Heart left ventricle (tissue), 16 donors: Measurements from ENCODE around the gene MAP2K5. TPM values are rescaled to one million over a fixed set of nuclear protein-coding genes. Genes with fewer than 3 reads are reported as not detected.

Source experiments
- ATAC-seq, 4 donors: fragments of 200-7000 bp; cut with Tn5 transposase; one replicate each; pipeline ENCODE4 v1.9.1; 2020 to 2022; ENCODE audit warnings: moderate library complexity in 4 of 4, mild to moderate bottlenecking in 3 of 4, moderate number of reproducible peaks in 1 of 4
- DNase-seq, 5 donors: peaks; one replicate each; pipeline ENCODE4 v3.0.0-alpha.2; 2020
- H3K27ac ChIP-seq, 12 donors: fragments of 200-600 bp; sonication (generic) in 4 of 12; one replicate each; pipeline versions ENCODE4 v1.5.0 to v1.8.0; 2016 to 2022; ENCODE audit warnings: mild to moderate bottlenecking in 2 of 12
- H3K27me3 ChIP-seq, 9 donors: fragments of 200-600 bp; sonication (generic) in 2 of 9; one replicate each; pipeline versions ENCODE4 v1.5.1 to v1.8.0; 2016 to 2022; ENCODE audit warnings: mild to moderate bottlenecking in 3 of 9
- H3K36me3 ChIP-seq, 9 donors: fragments of 200-600 bp; sonication (generic) in 2 of 9; one replicate each; pipeline versions ENCODE4 v1.5.0 to v1.8.0; 2018 to 2022; ENCODE audit warnings: mild to moderate bottlenecking in 2 of 9
- H3K4me1 ChIP-seq, 12 donors: fragments of 200-600 bp; sonication (generic) in 4 of 12; one replicate each; pipeline versions ENCODE4 v1.5.0 to v1.8.0; 2016 to 2022; ENCODE audit warnings: mild to moderate bottlenecking in 3 of 12
- H3K4me3 ChIP-seq, 12 donors: fragments of 200-600 bp; sonication (generic) in 4 of 12; one replicate each; pipeline versions ENCODE4 v1.5.0 to v1.8.0; 2017 to 2022; ENCODE audit warnings: mild to moderate bottlenecking in 9 of 12, moderate library complexity in 4 of 12
- H3K9me3 ChIP-seq, 12 donors: fragments of 200-600 bp; sonication (generic) in 4 of 12; one replicate each; pipeline versions ENCODE4 v1.5.0 to v1.8.0; 2016 to 2022; ENCODE audit warnings: mild to moderate bottlenecking in 1 of 12
- POLR2A ChIP-seq, 2 donors: fragments of 450-650 bp; IDR thresholded peaks; one replicate each; pipeline ENCODE4 v1.6.1; 2017; ENCODE audit warnings: antibody characterized with exemption in 2 of 2, mild to moderate bottlenecking in 2 of 2, moderate library complexity in 2 of 2
- WGBS, 4 donors: extraction: QIAGEN DNeasy Blood & Tissue Kit in 2 of 4; methylation state at CpG; one replicate each; pipeline versions ENCODE4 v1.1.5 to v1.1.7; 2013 to 2018; 5-methylcytosine and 5-hydroxymethylcytosine counted together
- intact Hi-C, 10 donors: fragments of 100-400 bp; cut with DNase I; formaldehyde crosslinking; loops; one replicate each; pipeline versions ENCODE4 v1.11.1 to v1.14.2; 2022
- polyA plus RNA-seq, 2 donors: library from polyadenylated mRNA; stranded (reverse); fragments of 200-250 nt; gene quantifications; one replicate each; pipeline ENCODE4 v1.2.3, GENCODE V29; 2013
- total RNA-seq, 9 donors: library from RNA; depleted of rRNA in 2 of 9; stranded (reverse); fragments of >200 nt in 2 of 9; fragmentation: NEBNext Ultra II Directional in 3 of 9; extraction: Animal tissue kit (Norgen Biotek cat#: 25700) in 3 of 9; gene quantifications; one replicate each; pipeline versions ENCODE4 v1.1.0 to v1.2.4, GENCODE V29; 2016 to 2023
- TF ChIP-seq, protein P1 (sequence below), 12 donors: fragments of 200-600 bp; sonication (generic) in 4 of 12; IDR thresholded peaks; one replicate each; pipeline versions ENCODE4 v1.5.0 to v1.8.0; 2018 to 2022; ENCODE audit warnings: antibody characterized with exemption in 12 of 12, mild to moderate bottlenecking in 5 of 12
- donor health status: ischemic (EF 13 %, LVEDD 7.1; RV severe dilation, severe dysfunction).
- donor health status: healthy with polysubstance abuse.
- donor health status: DM: no; HTN: yes; CAD: no.
- donor health status: DM: no; HTN: no; CAD: no.
- donor health status: ischemic (EF 25% LVEDD 6.9; RV normal size, moderate dysfunction).
- donor health status: ischemic (EF 25% LVEDD 5.7; RV mildly dilated, moderate dysfunction).
- donor health status: healthy.
- donor health status: DM: yes; HTN: yes; CAD: no.
- donor health status: ischemic (EF 35%, LVEDD 5.7; RV mildly dilated, moderate dysfunction).
- donor health status: nonischemic (EF 11% LVEDD 7.7; RV severe dilation, severe dysfunction).
- donor health status: DM: yes; HTN: yes; CAD: no.
- donor health status: PGD.
- donor health status: ischemic (EF 29% LVEDD 5.4; RV normal size, mild dysfunction).
- donor health status: nonischemic (EF 23%, LVEDD 6.1; RV moderate dilation, normal function).

Gene MAP2K5
- total and polyA plus RNA-seq, 11 donors, result 8.1 to 32.0 (median 19.1) TPM

DNA sequence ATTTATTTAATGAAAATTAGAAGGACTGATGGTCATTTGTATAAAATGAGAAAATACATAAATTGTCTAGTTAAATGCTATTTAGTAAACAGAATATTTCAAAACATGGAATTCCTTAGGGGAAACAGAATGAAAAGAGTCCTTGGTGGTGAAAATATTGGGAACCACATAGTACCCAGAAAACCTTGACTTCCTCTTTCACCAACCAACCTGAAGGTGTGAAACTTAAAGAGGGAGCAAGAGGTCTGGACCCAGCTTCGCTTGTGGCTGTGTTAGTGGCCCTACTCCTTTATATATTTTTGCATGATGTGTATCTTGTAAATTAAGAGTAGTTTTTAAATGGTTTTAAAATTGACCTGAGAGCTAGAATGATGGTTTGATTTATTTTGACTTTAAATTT, 64.2 kb downstream of the MAP2K5 start:
- 97 to 100% (median 98%) methylated on average over 1 of the region's 1 CpG for WGBS, 4 donors
- TF ChIP-seq, protein P1, sequence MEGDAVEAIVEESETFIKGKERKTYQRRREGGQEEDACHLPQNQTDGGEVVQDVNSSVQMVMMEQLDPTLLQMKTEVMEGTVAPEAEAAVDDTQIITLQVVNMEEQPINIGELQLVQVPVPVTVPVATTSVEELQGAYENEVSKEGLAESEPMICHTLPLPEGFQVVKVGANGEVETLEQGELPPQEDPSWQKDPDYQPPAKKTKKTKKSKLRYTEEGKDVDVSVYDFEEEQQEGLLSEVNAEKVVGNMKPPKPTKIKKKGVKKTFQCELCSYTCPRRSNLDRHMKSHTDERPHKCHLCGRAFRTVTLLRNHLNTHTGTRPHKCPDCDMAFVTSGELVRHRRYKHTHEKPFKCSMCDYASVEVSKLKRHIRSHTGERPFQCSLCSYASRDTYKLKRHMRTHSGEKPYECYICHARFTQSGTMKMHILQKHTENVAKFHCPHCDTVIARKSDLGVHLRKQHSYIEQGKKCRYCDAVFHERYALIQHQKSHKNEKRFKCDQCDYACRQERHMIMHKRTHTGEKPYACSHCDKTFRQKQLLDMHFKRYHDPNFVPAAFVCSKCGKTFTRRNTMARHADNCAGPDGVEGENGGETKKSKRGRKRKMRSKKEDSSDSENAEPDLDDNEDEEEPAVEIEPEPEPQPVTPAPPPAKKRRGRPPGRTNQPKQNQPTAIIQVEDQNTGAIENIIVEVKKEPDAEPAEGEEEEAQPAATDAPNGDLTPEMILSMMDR (IDR thresholded peaks at IDR 0.05), result no peak
- no peak for TF ChIP-seq POLR2A (IDR thresholded peaks at IDR 0.05)
- H3K4me3 ChIP-seq, result no peak overlapping the region

DNA sequence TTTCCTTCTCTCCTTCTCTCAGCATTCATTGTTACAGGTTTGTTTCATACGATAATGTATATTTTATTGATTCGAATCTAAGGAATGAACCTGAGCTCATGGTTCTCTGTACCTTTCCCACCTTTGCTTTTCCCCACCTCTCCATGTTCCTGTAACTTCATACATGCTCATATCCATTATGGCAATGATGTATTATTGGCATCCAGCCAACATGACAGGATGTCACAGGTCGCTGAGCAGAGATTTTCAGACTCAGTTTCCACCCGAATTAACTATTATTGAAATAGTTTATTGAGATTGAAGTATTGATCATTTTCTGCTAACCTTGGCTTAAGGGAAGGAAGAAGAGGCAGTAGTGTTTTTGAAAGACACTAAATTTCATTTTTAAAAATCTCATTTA, 64.8 kb downstream of the MAP2K5 start:
- Histone ChIP-seq H3K4me3 (no peak overlapping the region), H3K4me1 (no peaks in the 10 kb centered on the region), H3K27me3 (no peaks in the 10 kb centered on the region), H3K36me3 (peaks cover 0 to 12% (median 3%) of the 10 kb centered on the region in 9 donors), H3K27ac (no peak overlapping the region), H3K9me3 (no peaks in the 10 kb centered on the region)
- 91 to 96% (median 94%) methylated on average over 4 of the region's 4 CpGs for WGBS, 4 donors
- ATAC-seq (no peak), DNase-seq (no peak)
- intact Hi-C loops, result no loop called here
- no peak for TF ChIP-seq POLR2A (IDR thresholded peaks at IDR 0.05)
- TF ChIP-seq, protein P1 (IDR thresholded peaks at IDR 0.05), result no peak

More for the DNA sequence above, 64.2 kb downstream of the MAP2K5 start:
- DNase-seq (no peak), ATAC-seq (no peak)
- no peaks in the 10 kb centered on the region for H3K4me1 ChIP-seq
- H3K27ac ChIP-seq, result no peak overlapping the region
- no peaks in the 10 kb centered on the region for H3K9me3 ChIP-seq
- H3K27me3 ChIP-seq, result no peaks in the 10 kb centered on the region
- peaks cover 0 to 18% (median 5%) of the 10 kb centered on the region in 9 donors for H3K36me3 ChIP-seq
- intact Hi-C loops, result no loop called here

DNA sequence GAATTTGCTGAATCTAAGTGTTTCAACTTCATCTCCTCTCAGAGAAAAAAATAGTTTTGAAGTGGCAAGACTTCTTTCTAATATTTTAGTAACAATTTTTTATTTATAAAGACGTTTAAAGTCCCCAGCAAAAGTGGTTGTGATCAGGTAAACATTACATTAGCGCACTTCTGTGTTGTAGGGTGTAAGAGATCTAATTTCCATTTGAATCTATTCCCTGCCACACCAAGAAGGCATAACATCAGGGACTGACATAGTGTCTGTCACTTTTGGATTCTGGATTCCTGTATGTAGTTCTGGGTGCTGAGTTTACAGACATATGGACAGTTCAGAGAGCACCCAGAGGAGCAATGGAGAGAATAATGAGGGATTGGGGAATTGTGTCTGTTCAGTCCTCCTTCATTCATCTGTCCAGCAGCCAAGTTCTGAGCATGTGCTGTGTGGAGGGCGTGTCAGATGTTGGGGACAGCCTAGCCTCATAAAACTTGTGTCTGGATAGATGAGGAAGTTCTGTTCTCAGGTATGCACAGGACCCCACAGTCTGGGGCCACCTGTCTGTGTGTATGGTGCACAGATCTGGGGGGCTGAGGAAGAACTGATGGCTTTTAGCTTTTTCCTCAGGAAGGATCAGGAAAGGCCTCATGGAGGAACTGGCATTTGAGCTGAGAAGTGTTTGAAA, 65.6 kb downstream of the MAP2K5 start:
- Histone ChIP-seq H3K9me3 (no peaks in the 10 kb centered on the region), H3K27ac (no peak overlapping the region), H3K4me1 (no peaks in the 10 kb centered on the region), H3K4me3 (no peak overlapping the region), H3K36me3 (peaks cover 0 to 5% (median 0%) of the 10 kb centered on the region in 9 donors), H3K27me3 (no peaks in the 10 kb centered on the region)
- no peak for ATAC-seq
- DNase-seq, result no peak
- intact Hi-C loops, result no loop called here
- no peak for TF ChIP-seq POLR2A (IDR thresholded peaks at IDR 0.05)
- TF ChIP-seq, protein P1 (IDR thresholded peaks at IDR 0.05), result no peak
- WGBS, 4 donors, result 92 to 98% (median 95%) methylated on average over 3 of the region's 3 CpGs

DNA sequence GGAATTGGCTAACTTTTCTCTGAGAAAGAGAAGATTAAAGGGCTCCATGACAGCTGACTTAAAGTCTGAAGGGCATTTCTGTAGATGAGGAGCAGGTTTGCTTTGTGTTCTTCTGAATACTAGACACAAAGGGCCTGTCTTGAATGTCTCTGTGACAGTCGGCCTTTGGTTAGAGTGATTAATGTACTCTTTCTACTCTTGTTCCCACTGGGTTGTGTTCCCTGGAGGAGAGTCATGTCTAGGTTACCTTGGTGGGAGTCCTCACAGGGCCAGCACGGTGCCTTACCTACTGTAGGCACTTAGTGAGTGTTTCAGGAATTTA, 66.1 kb downstream of the MAP2K5 start:
- Histone ChIP-seq H3K27ac (no peak overlapping the region), H3K27me3 (no peaks in the 10 kb centered on the region), H3K4me1 (no peaks in the 10 kb centered on the region), H3K9me3 (no peaks in the 10 kb centered on the region), H3K36me3 (peaks cover 0 to 4% (median 0%) of the 10 kb centered on the region in 9 donors), H3K4me3 (no peak overlapping the region)
- intact Hi-C loops, result no loop called here
- DNase-seq (no peak), ATAC-seq (no peak)
- TF ChIP-seq, protein P1 (IDR thresholded peaks at IDR 0.05), result no peak
- no peak for TF ChIP-seq POLR2A (IDR thresholded peaks at IDR 0.05)
- 94 to 98% (median 97%) methylated on average over 2 of the region's 2 CpGs for WGBS, 4 donors
